NT2/D1 (cell line): ENCODE measurements around the gene CDK6.

Experiments
- SUZ12 ChIP-seq: IDR thresholded peaks from 2 replicates; pipeline ENCODE4 v1.6.1; 2011; ENCODE audit not compliant: insufficient read length, insufficient read depth; ENCODE audit errors: extremely low read depth
- YY1 ChIP-seq: IDR thresholded peaks from 2 replicates; pipeline ENCODE4 v1.6.1; 2011; ENCODE audit not compliant: insufficient read length, insufficient read depth
- ZNF274 ChIP-seq: IDR thresholded peaks from 2 replicates; pipeline ENCODE4 v1.6.1; 2011; ENCODE audit warnings: mild to moderate bottlenecking, low read depth, low read length

DNA sequence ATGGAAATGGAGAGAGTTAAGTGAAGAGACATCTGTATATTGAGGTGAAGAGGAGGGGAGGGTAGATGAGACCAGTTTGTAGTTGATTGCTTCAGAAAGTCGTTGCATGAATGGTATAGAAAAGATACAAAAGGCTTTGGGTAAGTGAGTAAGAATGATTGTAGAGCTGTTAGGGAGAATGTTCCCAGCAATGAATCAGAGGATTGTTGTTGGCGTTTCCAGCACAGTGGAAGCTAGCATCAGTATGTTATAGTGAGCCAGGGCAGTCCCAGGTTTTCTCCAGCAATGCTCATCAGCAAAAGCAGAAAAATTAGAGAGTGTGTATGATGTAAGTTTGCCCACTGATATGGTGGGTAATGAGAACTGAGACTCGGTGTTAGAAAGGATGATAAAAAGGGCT lies 15.4 kb upstream of the CDK6 start:
- TF ChIP-seq ZNF274 (no peak), SUZ12 (no peak), YY1 (no peak)
